ENCODE data around the gene AFAP1L1. TPM values are rescaled to one million over a fixed set of nuclear protein-coding genes. Genes with fewer than 3 reads are reported as not detected.

Gene AFAP1L1
- total and polyA plus RNA-seq, 2 of the 13 experiments (the other 11 are each of a cell fraction or from before 2014, with no cell fraction given), result 0.38 to 1.0 TPM

DNA sequence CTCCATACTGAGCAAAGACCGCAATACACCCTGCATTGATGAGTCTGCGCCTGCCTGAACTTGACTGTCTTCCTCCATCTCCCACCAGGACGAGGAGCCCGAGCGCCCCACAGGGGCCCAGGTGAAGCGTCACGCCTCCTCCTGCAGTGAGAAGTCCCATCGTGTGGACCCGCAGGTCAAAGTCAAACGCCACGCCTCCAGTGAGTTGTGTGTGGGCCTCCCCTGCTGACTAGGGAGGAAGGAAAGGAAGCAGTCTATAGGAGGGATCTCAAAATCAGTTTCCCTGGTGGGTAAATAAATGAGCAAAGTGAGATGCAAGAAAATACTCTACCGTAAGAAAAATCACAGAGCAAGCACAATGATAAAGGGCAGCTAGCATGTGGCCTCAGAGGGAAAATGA lies 50.9 kb downstream of the AFAP1L1 start (continued):
- TF ChIP-seq ZNF225 (CRISPR knock-in tag; IDR thresholded peaks at IDR 0.05) (no peak), ZNF44 (CRISPR knock-in tag; IDR thresholded peaks at IDR 0.05) (no peak), RXRA (CRISPR knock-in tag; IDR thresholded peaks at IDR 0.05) (peak; percentile 45; the same call in 1 of the 2 replicates), TP53 (CRISPR knock-in tag; conservative IDR thresholded peaks at IDR 0.05) (no peak), NPAS2 (CRISPR knock-in tag; IDR thresholded peaks at IDR 0.05; ENCODE audit: borderline replicate concordance) (no peak), PHF5A (CRISPR knock-in tag; IDR thresholded peaks at IDR 0.05; ENCODE audit: low read depth, unreplicated experiment) (peak; percentile 60), RNF2 (conservative IDR thresholded peaks at IDR 0.05; ENCODE audit: low read depth) (no peak), SMARCC2 (IDR thresholded peaks at IDR 0.05) (no peak), NR2C2 (CRISPR knock-in tag; IDR thresholded peaks at IDR 0.05; ENCODE audit: borderline replicate concordance) (peak; percentile 19; the same call in 1 of the 2 replicates)
- TF ChIP-seq, protein P1, sequence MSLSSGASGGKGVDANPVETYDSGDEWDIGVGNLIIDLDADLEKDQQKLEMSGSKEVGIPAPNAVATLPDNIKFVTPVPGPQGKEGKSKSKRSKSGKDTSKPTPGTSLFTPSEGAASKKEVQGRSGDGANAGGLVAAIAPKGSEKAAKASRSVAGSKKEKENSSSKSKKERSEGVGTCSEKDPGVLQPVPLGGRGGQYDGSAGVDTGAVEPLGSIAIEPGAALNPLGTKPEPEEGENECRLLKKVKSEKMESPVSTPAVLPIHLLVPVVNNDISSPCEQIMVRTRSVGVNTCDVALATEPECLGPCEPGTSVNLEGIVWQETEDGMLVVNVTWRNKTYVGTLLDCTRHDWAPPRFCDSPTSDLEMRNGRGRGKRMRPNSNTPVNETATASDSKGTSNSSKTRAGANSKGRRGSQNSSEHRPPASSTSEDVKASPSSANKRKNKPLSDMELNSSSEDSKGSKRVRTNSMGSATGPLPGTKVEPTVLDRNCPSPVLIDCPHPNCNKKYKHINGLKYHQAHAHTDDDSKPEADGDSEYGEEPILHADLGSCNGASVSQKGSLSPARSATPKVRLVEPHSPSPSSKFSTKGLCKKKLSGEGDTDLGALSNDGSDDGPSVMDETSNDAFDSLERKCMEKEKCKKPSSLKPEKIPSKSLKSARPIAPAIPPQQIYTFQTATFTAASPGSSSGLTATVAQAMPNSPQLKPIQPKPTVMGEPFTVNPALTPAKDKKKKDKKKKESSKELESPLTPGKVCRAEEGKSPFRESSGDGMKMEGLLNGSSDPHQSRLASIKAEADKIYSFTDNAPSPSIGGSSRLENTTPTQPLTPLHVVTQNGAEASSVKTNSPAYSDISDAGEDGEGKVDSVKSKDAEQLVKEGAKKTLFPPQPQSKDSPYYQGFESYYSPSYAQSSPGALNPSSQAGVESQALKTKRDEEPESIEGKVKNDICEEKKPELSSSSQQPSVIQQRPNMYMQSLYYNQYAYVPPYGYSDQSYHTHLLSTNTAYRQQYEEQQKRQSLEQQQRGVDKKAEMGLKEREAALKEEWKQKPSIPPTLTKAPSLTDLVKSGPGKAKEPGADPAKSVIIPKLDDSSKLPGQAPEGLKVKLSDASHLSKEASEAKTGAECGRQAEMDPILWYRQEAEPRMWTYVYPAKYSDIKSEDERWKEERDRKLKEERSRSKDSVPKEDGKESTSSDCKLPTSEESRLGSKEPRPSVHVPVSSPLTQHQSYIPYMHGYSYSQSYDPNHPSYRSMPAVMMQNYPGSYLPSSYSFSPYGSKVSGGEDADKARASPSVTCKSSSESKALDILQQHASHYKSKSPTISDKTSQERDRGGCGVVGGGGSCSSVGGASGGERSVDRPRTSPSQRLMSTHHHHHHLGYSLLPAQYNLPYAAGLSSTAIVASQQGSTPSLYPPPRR (CRISPR knock-in tag; IDR thresholded peaks at IDR 0.05; ENCODE audit: borderline replicate concordance), result peak; percentile 54; the same call in 1 of the 2 replicates
- TF ChIP-seq, protein P2, sequence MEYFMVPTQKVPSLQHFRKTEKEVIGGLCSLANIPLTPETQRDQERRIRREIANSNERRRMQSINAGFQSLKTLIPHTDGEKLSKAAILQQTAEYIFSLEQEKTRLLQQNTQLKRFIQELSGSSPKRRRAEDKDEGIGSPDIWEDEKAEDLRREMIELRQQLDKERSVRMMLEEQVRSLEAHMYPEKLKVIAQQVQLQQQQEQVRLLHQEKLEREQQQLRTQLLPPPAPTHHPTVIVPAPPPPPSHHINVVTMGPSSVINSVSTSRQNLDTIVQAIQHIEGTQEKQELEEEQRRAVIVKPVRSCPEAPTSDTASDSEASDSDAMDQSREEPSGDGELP (IDR thresholded peaks at IDR 0.05; ENCODE audit: borderline replicate concordance, low read depth), result peak; percentile 41; the same call in 1 of the 2 replicates
- TF ChIP-seq, protein P3, sequence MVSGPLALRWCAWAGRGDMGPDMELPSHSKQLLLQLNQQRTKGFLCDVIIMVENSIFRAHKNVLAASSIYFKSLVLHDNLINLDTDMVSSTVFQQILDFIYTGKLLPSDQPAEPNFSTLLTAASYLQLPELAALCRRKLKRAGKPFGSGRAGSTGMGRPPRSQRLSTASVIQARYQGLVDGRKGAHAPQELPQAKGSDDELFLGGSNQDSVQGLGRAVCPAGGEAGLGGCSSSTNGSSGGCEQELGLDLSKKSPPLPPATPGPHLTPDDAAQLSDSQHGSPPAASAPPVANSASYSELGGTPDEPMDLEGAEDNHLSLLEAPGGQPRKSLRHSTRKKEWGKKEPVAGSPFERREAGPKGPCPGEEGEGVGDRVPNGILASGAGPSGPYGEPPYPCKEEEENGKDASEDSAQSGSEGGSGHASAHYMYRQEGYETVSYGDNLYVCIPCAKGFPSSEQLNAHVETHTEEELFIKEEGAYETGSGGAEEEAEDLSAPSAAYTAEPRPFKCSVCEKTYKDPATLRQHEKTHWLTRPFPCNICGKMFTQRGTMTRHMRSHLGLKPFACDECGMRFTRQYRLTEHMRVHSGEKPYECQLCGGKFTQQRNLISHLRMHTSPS (CRISPR knock-in tag; IDR thresholded peaks at IDR 0.05; ENCODE audit: low read depth), result no peak
- TF ChIP-seq, protein P4, sequence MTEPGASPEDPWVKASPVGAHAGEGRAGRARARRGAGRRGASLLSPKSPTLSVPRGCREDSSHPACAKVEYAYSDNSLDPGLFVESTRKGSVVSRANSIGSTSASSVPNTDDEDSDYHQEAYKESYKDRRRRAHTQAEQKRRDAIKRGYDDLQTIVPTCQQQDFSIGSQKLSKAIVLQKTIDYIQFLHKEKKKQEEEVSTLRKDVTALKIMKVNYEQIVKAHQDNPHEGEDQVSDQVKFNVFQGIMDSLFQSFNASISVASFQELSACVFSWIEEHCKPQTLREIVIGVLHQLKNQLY (CRISPR knock-in tag; IDR thresholded peaks at IDR 0.05), result peak; percentile 60; the same call in 1 of the 2 replicates
- TF ChIP-seq, protein P5, sequence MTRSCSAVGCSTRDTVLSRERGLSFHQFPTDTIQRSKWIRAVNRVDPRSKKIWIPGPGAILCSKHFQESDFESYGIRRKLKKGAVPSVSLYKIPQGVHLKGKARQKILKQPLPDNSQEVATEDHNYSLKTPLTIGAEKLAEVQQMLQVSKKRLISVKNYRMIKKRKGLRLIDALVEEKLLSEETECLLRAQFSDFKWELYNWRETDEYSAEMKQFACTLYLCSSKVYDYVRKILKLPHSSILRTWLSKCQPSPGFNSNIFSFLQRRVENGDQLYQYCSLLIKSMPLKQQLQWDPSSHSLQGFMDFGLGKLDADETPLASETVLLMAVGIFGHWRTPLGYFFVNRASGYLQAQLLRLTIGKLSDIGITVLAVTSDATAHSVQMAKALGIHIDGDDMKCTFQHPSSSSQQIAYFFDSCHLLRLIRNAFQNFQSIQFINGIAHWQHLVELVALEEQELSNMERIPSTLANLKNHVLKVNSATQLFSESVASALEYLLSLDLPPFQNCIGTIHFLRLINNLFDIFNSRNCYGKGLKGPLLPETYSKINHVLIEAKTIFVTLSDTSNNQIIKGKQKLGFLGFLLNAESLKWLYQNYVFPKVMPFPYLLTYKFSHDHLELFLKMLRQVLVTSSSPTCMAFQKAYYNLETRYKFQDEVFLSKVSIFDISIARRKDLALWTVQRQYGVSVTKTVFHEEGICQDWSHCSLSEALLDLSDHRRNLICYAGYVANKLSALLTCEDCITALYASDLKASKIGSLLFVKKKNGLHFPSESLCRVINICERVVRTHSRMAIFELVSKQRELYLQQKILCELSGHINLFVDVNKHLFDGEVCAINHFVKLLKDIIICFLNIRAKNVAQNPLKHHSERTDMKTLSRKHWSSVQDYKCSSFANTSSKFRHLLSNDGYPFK (CRISPR knock-in tag; IDR thresholded peaks at IDR 0.05; ENCODE audit: borderline replicate concordance), result no peak
- TF ChIP-seq, protein P6, sequence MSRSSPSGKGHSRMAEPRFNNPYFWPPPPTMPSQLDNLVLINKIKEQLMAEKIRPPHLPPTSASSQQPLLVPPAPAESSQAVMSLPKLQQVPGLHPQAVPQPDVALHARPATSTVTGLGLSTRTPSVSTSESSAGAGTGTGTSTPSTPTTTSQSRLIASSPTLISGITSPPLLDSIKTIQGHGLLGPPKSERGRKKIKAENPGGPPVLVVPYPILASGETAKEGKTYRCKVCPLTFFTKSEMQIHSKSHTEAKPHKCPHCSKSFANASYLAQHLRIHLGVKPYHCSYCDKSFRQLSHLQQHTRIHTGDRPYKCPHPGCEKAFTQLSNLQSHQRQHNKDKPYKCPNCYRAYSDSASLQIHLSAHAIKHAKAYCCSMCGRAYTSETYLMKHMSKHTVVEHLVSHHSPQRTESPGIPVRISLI (CRISPR knock-in tag; IDR thresholded peaks at IDR 0.05; ENCODE audit: borderline replicate concordance), result no peak
- TF ChIP-seq, protein P7, sequence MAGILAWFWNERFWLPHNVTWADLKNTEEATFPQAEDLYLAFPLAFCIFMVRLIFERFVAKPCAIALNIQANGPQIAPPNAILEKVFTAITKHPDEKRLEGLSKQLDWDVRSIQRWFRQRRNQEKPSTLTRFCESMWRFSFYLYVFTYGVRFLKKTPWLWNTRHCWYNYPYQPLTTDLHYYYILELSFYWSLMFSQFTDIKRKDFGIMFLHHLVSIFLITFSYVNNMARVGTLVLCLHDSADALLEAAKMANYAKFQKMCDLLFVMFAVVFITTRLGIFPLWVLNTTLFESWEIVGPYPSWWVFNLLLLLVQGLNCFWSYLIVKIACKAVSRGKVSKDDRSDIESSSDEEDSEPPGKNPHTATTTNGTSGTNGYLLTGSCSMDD (CRISPR knock-in tag; IDR thresholded peaks at IDR 0.05), result no peak

Measured in HepG2 (cell line).